ENCODE measurements around the gene OLFM2.
"Not testable (repeated sequence)": the region's sequence is repeated elsewhere in the genome, so short reads cannot be mapped to it uniquely, and the experiment has no call there.

Gene OLFM2

GRCh38 chr19:9834307-9834725, 102.0 kb downstream of the OLFM2 start:
- no peaks in the 10 kb centered on the region for H3K27me3 Mint-ChIP-seq

GRCh38 chr19:9828551-9829063, 107.7 kb downstream of the OLFM2 start:
- Mint-ChIP-seq H3K9me3 (no peaks in the 10 kb centered on the region), H3K27ac (peak overlapping the region; percentile 89), H3K4me3 (peak overlapping the region; percentile 99)

More at GRCh38 chr19:9834307-9834725, 102.0 kb downstream of the OLFM2 start:
- Mint-ChIP-seq H3K4me3 (peak overlapping the region; percentile 87), H3K36me3 (ENCODE audit: low read depth) (peaks cover 33% of the 10 kb centered on the region), H3K9me3 (no peaks in the 10 kb centered on the region), H3K27ac (peak overlapping the region; percentile 73), H3K4me1 (ENCODE audit: low read depth) (peaks cover 23% of the 10 kb centered on the region)
- intact Hi-C loops (cut with micrococcal nuclease) = no loop called here

GRCh38 chr19:9827289-9828238, 108.8 kb downstream of the OLFM2 start, which contains the start of gene UBL5:
UBL5 (plus strand) TSS chr19:9827918; CDS start chr19:9828338, 420 bp downstream.
- H3K4me1 Mint-ChIP-seq (ENCODE audit: low read depth) = peaks cover 13% of the 10 kb centered on the region
- H3K9me3 Mint-ChIP-seq = no peaks in the 10 kb centered on the region
- peak within 1 kb of the TSS; percentile 99 for H3K4me3 Mint-ChIP-seq
- H3K36me3 Mint-ChIP-seq (ENCODE audit: low read depth) = peaks cover 54% of the 10 kb centered on the region
- intact Hi-C loops (cut with micrococcal nuclease) = loop anchor here (1.0 kb wide), 1 partner anchor 8 kb away; the partner anchor contains the start of gene FBXL12
- no peaks in the 10 kb centered on the region for H3K27me3 Mint-ChIP-seq
- peak within 1 kb of the TSS; percentile 89 for H3K27ac Mint-ChIP-seq

More at GRCh38 chr19:9828551-9829063, 107.7 kb downstream of the OLFM2 start:
- Mint-ChIP-seq H3K4me1 (ENCODE audit: low read depth) (peaks cover 13% of the 10 kb centered on the region), H3K27me3 (no peaks in the 10 kb centered on the region), H3K36me3 (ENCODE audit: low read depth) (peaks cover 50% of the 10 kb centered on the region)
- intact Hi-C loops (cut with micrococcal nuclease) = no loop called here

GRCh38 chr19:9823816-9824215, 112.5 kb downstream of the OLFM2 start:
- Mint-ChIP-seq H3K36me3 (ENCODE audit: low read depth) (peaks cover 38% of the 10 kb centered on the region), H3K4me1 (ENCODE audit: low read depth) (peaks cover 23% of the 10 kb centered on the region), H3K27me3 (no peaks in the 10 kb centered on the region), H3K4me3 (no peak overlapping the region), H3K27ac (no peak overlapping the region), H3K9me3 (no peaks in the 10 kb centered on the region)
- intact Hi-C loops (cut with micrococcal nuclease) = no loop called here

- H3K27me3 Mint-ChIP-seq; intact Hi-C loops (cut with micrococcal nuclease); H3K4me3 Mint-ChIP-seq: not testable (repeated sequence)
- peak overlapping the region; percentile 97 for H3K27ac Mint-ChIP-seq
- peaks cover 48% of the 10 kb centered on the region for H3K36me3 Mint-ChIP-seq (ENCODE audit: low read depth)
- peaks cover 30% of the 10 kb centered on the region for H3K4me1 Mint-ChIP-seq (ENCODE audit: low read depth)
- H3K9me3 Mint-ChIP-seq = peaks cover 11% of the 10 kb centered on the region
These were observed 116.3 kb downstream of the OLFM2 start for GRCh38 chr19:9820034-9820433.

- peaks cover 30% of the 10 kb centered on the region for H3K4me1 Mint-ChIP-seq (ENCODE audit: low read depth)
- H3K27ac Mint-ChIP-seq = peak overlapping the region; percentile 97
- H3K36me3 Mint-ChIP-seq (ENCODE audit: low read depth) = peaks cover 48% of the 10 kb centered on the region
- H3K9me3 Mint-ChIP-seq = peaks cover 11% of the 10 kb centered on the region
- intact Hi-C loops (cut with micrococcal nuclease) = loop anchor here (1.0 to 5.0 kb wide), 4 partner anchors 8 to 987 kb away; partner anchors contain the start of genes MBD3L1, UBL5 and ZNF558
- H3K4me3 Mint-ChIP-seq = peak overlapping the region; percentile 59
- H3K27me3 Mint-ChIP-seq = no peaks in the 10 kb centered on the region
These were observed 116.8 kb downstream of the OLFM2 start for GRCh38 chr19:9819596-9819909.

- H3K9me3 Mint-ChIP-seq = peaks cover 11% of the 10 kb centered on the region
- no peaks in the 10 kb centered on the region for H3K27me3 Mint-ChIP-seq
- peaks cover 50% of the 10 kb centered on the region for H3K36me3 Mint-ChIP-seq (ENCODE audit: low read depth)
- intact Hi-C loops (cut with micrococcal nuclease) = loop anchor here (1.0 to 5.0 kb wide), 4 partner anchors 8 to 987 kb away; partner anchors contain the start of genes MBD3L1, UBL5 and ZNF558
- H3K4me3 Mint-ChIP-seq = peak within 1 kb of the TSS; percentile 94
- H3K27ac Mint-ChIP-seq = peak within 1 kb of the TSS; percentile 97
- peaks cover 30% of the 10 kb centered on the region for H3K4me1 Mint-ChIP-seq (ENCODE audit: low read depth)
These were observed 117.3 kb downstream of the OLFM2 start, which contains the start of gene FBXL12 for GRCh38 chr19:9818734-9819595. FBXL12 (minus strand) TSS chr19:9819079; CDS start chr19:9818813, 266 bp downstream.

- peaks cover 30% of the 10 kb centered on the region for H3K4me1 Mint-ChIP-seq (ENCODE audit: low read depth)
- peak overlapping the region; percentile 94 for H3K4me3 Mint-ChIP-seq
- H3K27ac Mint-ChIP-seq = peak overlapping the region; percentile 97
- peaks cover 11% of the 10 kb centered on the region for H3K9me3 Mint-ChIP-seq
- intact Hi-C loops (cut with micrococcal nuclease) = loop anchor here (2.0 to 5.0 kb wide), 2 partner anchors 25 to 986 kb away; partner anchors contain the start of genes MBD3L1 and ZNF558
- H3K36me3 Mint-ChIP-seq (ENCODE audit: low read depth) = peaks cover 57% of the 10 kb centered on the region
- H3K27me3 Mint-ChIP-seq = no peaks in the 10 kb centered on the region
These were observed 118.1 kb downstream of the OLFM2 start for GRCh38 chr19:9818175-9818733.

GRCh38 chr19:9811139-9811538, 125.2 kb downstream of the OLFM2 start:
- peaks cover under 1% of the 10 kb centered on the region for H3K4me1 Mint-ChIP-seq (ENCODE audit: low read depth)
- intact Hi-C loops (cut with micrococcal nuclease) = no loop called here
- no peak overlapping the region for H3K27ac Mint-ChIP-seq
- H3K36me3 Mint-ChIP-seq (ENCODE audit: low read depth) = peaks cover 94% of the 10 kb centered on the region
- H3K9me3 Mint-ChIP-seq = peaks cover 2% of the 10 kb centered on the region
- H3K27me3 Mint-ChIP-seq = no peaks in the 10 kb centered on the region
- H3K4me3 Mint-ChIP-seq = no peak overlapping the region

GRCh38 chr19:9808855-9809824, 127.2 kb downstream of the OLFM2 start:
- Mint-ChIP-seq H3K27ac (no peak overlapping the region), H3K4me1 (ENCODE audit: low read depth) (no peaks in the 10 kb centered on the region), H3K27me3 (no peaks in the 10 kb centered on the region), H3K36me3 (ENCODE audit: low read depth) (peaks cover 89% of the 10 kb centered on the region), H3K4me3 (no peak overlapping the region), H3K9me3 (no peaks in the 10 kb centered on the region)
- intact Hi-C loops (cut with micrococcal nuclease) = no loop called here

- Mint-ChIP-seq H3K27ac (no peak overlapping the region), H3K27me3 (no peaks in the 10 kb centered on the region), H3K4me1 (ENCODE audit: low read depth) (peaks cover 6% of the 10 kb centered on the region), H3K4me3 (no peak overlapping the region), H3K36me3 (ENCODE audit: low read depth) (peaks cover 84% of the 10 kb centered on the region), H3K9me3 (no peaks in the 10 kb centered on the region)
- intact Hi-C loops (cut with micrococcal nuclease) = no loop called here
These were observed 129.5 kb downstream of the OLFM2 start for GRCh38 chr19:9806803-9807202.

Data from dendritic cell treated with granulocyte-macrophage colony-stimulating factor and Interleukin-4, amounts not matched to agents 40 ng/mL and 50 ng/mL, for 4 days (primary cell).